ENCODE data around the gene METTL8. TPM values are rescaled to one million over a fixed set of nuclear protein-coding genes. Genes with fewer than 3 reads are reported as not detected.

Gene METTL8
- total and polyA plus RNA-seq, 2 experiments from 2014 or later: 60.9 to 64.3 TPM

- Histone ChIP-seq H2AFZ (no peak overlapping the region), H3K79me2 (replicated peaks; ENCODE audit: insufficient read depth) (peaks cover 19% of the 10 kb centered on the region), H3K27ac (ENCODE audit: low read depth) (no peak overlapping the region), H3K4me2 (no peak overlapping the region), H4K20me1 (replicated peaks; ENCODE audit: insufficient read depth) (no peaks in the 10 kb centered on the region), H3K4me3 (no peak overlapping the region), H3K4me1 (ENCODE audit: insufficient read depth) (peaks cover 49% of the 10 kb centered on the region), H3K27me3 (ENCODE audit: insufficient read depth) (no peaks in the 10 kb centered on the region), H3F3A (replicated peaks; ENCODE audit: low read depth) (no peaks in the 10 kb centered on the region; the same call in 1 of the 2 replicates), H3K9me2 (ENCODE audit: insufficient read depth) (no peaks in the 10 kb centered on the region), H3K36me3 (ENCODE audit: insufficient read depth) (no peaks in the 10 kb centered on the region)
- peaks cover 3% of the 10 kb centered on the region for H3K27me3 Mint-ChIP-seq (ENCODE audit: insufficient read depth, low read depth, poor library complexity)
- H3K4me1 Mint-ChIP-seq: peaks cover 53% of the 10 kb centered on the region
- H3K4me3 Mint-ChIP-seq: no peak overlapping the region
- DNase-seq (ENCODE audit: low spot score): no peak
- H3K27ac Mint-ChIP-seq: peak overlapping the region; percentile 51
- peak; percentile 21; the same call in 2 of the 3 replicates for ATAC-seq
- no peaks in the 10 kb centered on the region; the same call in 2 of the 3 replicates for H3K36me3 Mint-ChIP-seq (ENCODE audit: low read depth)
- no peaks in the 10 kb centered on the region for H3K9me3 Mint-ChIP-seq
- TF ChIP-seq CTCF (conservative IDR thresholded peaks at IDR 0.05; ENCODE audit: low read depth in 2 of 2) (no peak), NANOG (IDR thresholded peaks at IDR 0.05; ENCODE audit: borderline replicate concordance) (no peak), ZNF462 (CRISPR knock-in tag; IDR thresholded peaks at IDR 0.05) (no peak), ETS1 (IDR thresholded peaks at IDR 0.05) (no peak), JUNB (IDR thresholded peaks at IDR 0.05; ENCODE audit: unreplicated experiment) (no peak), ZNF331 (CRISPR knock-in tag; IDR thresholded peaks at IDR 0.05; ENCODE audit: low read depth) (no peak), POLR2AphosphoS5 (IDR thresholded peaks at IDR 0.05; ENCODE audit: low read depth) (no peak), REST (IDR thresholded peaks at IDR 0.05; ENCODE audit: unreplicated experiment) (no peak), CREB1 (CRISPR knock-in tag; IDR thresholded peaks at IDR 0.05; ENCODE audit: low read depth) (no peak), ZNF114 (CRISPR knock-in tag; IDR thresholded peaks at IDR 0.05) (no peak), EZH2phosphoT487 (IDR thresholded peaks at IDR 0.05; ENCODE audit: unreplicated experiment) (no peak), STAT1 (IDR thresholded peaks at IDR 0.05; ENCODE audit: unreplicated experiment) (no peak), EZH2 (IDR thresholded peaks at IDR 0.05; ENCODE audit: low read depth, unreplicated experiment) (no peak)
Observed at GRCh38 chr2:171391532-171391931, 42.3 kb downstream of the METTL8 start.
